MCF 10A (cell line): ENCODE measurements around the gene SH2B3. TPM values are rescaled to one million over a fixed set of nuclear protein-coding genes. Genes with fewer than 3 reads are reported as not detected.

Experiments used
- BruUV-seq: library from RNA; stranded (reverse); fragments of 400-500 nt; replicated peaks from 2 replicates; lab custom pipeline; 2021; lab: Mats Ljungman, UMichigan
- CTCF ChIA-PET: fragments of 300-600 bp; sonication (Branson Sonifier 250); formaldehyde crosslinking; extraction: SDS; loops from one replicate; lab custom pipeline; 2021; ENCODE audit warnings: antibody characterized with exemption, inconsistent platforms; lab: Yijun Ruan, JAX
- POLR2A ChIA-PET: fragments of 300-600, 350-650 bp; sonication (Branson Sonifier 250); formaldehyde crosslinking; extraction: SDS; loops from one replicate; lab custom pipeline; 2020; ENCODE audit warnings: antibody characterized with exemption, inconsistent platforms; lab: Yijun Ruan, JAX
- DNase-seq: peaks from one replicate; pipeline ENCODE4 v3.0.0-alpha.2; 2018; ENCODE audit not compliant: unreplicated experiment
- H3K27ac Mint-ChIP-seq: one replicate; pipeline ENCODE4 v1.8.0; 2022; ENCODE audit warnings: mild to moderate bottlenecking, low read depth, mixed read lengths; ENCODE audit not compliant: unreplicated experiment
- H3K27me3 Mint-ChIP-seq: one replicate; pipeline ENCODE4 v1.8.0; 2022; ENCODE audit warnings: mixed read lengths; ENCODE audit not compliant: insufficient read depth, unreplicated experiment
- H3K36me3 Mint-ChIP-seq: one replicate; pipeline ENCODE4 v1.8.0; 2022; ENCODE audit warnings: mild to moderate bottlenecking, moderate library complexity, mixed read lengths; ENCODE audit not compliant: insufficient read depth, unreplicated experiment
- H3K4me1 Mint-ChIP-seq: one replicate; pipeline ENCODE4 v1.8.0; 2022; ENCODE audit warnings: mixed read lengths; ENCODE audit not compliant: insufficient read depth, unreplicated experiment
- H3K4me3 Mint-ChIP-seq: one replicate; pipeline ENCODE4 v1.8.0; 2022; ENCODE audit warnings: mild to moderate bottlenecking, moderate library complexity, mixed read lengths; ENCODE audit not compliant: unreplicated experiment
- H3K9me3 Mint-ChIP-seq: one replicate; pipeline ENCODE4 v1.8.0; 2022; ENCODE audit warnings: mixed read lengths; ENCODE audit not compliant: unreplicated experiment
- CTCF ChIP-seq: fragments of 200-600 bp; IDR thresholded peaks from one replicate; pipeline ENCODE4 v1.8.0; 2022; ENCODE audit warnings: antibody characterized with exemption, mild to moderate bottlenecking; ENCODE audit not compliant: unreplicated experiment
- intact Hi-C: fragments of 100-400 bp; cut with micrococcal nuclease; formaldehyde crosslinking; loops from 2 replicates; pipeline ENCODE4 v1.14.1; 2022
- total RNA-seq: library from RNA; stranded (reverse); gene quantifications from 2 replicates; pipeline ENCODE4 v1.2.3, GENCODE V29; 2022

The SH2B3 gene
- total RNA-seq, 1 experiment from 2014 or later = 5.1 TPM

GRCh38 chr12:111445726-111446581 lies 40.2 kb downstream of the SH2B3 start:
- CTCF ChIA-PET = interaction anchor here (0.6 to 4.0 kb wide), 7 partner anchors 9 to 438 kb away, joined by 3 to 35 read pairs (median 3); no protein-coding TSS in a partner anchor
- no peak overlapping the region for H3K4me3 Mint-ChIP-seq

GRCh38 chr12:111446631-111447570 lies 41.2 kb downstream of the SH2B3 start:
- Mint-ChIP-seq H3K4me1 (peaks cover 24% of the 10 kb centered on the region), H3K4me3 (no peak overlapping the region), H3K36me3 (peaks cover 76% of the 10 kb centered on the region), H3K27ac (peak overlapping the region; percentile 49), H3K9me3 (no peaks in the 10 kb centered on the region), H3K27me3 (no peaks in the 10 kb centered on the region)
- TF ChIP-seq CTCF = no peak
- intact Hi-C loops = no loop called here
- ChIA-PET CTCF (interaction anchor here (0.6 to 4.0 kb wide), 4 partner anchors 8 to 424 kb away, joined by 3 to 35 read pairs (median 4); no protein-coding TSS in a partner anchor), POLR2A (interaction anchor here (0.6 kb wide), 1 partner anchor 50 kb away, joined by 5 read pairs; no protein-coding TSS in a partner anchor)
- BruUV-seq = no TSS peak
- no peak for DNase-seq

More at GRCh38 chr12:111445726-111446581, 40.2 kb downstream of the SH2B3 start:
- POLR2A ChIA-PET = interaction anchor here (1.0 kb wide), 1 partner anchor 14 kb away, joined by 4 read pairs; no protein-coding TSS in a partner anchor
- Mint-ChIP-seq H3K27me3 (no peaks in the 10 kb centered on the region), H3K36me3 (peaks cover 67% of the 10 kb centered on the region), H3K4me1 (peaks cover 19% of the 10 kb centered on the region), H3K9me3 (no peaks in the 10 kb centered on the region), H3K27ac (peak overlapping the region; percentile 49)
- no peak for TF ChIP-seq CTCF
- intact Hi-C loops = no loop called here
- no TSS peak for BruUV-seq
- DNase-seq = peak; percentile 43

GRCh38 chr12:111447571-111448265 lies 42.0 kb downstream of the SH2B3 start:
- ChIA-PET CTCF (interaction anchor here (1.2 to 10.8 kb wide), 3 partner anchors 32 to 51 kb away, joined by 3 to 183 read pairs (median 35); no protein-coding TSS in a partner anchor), POLR2A (no interaction called here)
- H3K27me3 Mint-ChIP-seq = no peaks in the 10 kb centered on the region
- TF ChIP-seq CTCF = no peak
- no peak overlapping the region for H3K27ac Mint-ChIP-seq
- intact Hi-C loops = no loop called here
- BruUV-seq = no TSS peak
- no peaks in the 10 kb centered on the region for H3K9me3 Mint-ChIP-seq
- peaks cover 23% of the 10 kb centered on the region for H3K4me1 Mint-ChIP-seq
- H3K4me3 Mint-ChIP-seq = no peak overlapping the region
- peaks cover 78% of the 10 kb centered on the region for H3K36me3 Mint-ChIP-seq
- no peak for DNase-seq
